Skin of body (tissue), 2 donors: ENCODE data around the gene SERPINA3. TPM values are rescaled to one million over a fixed set of nuclear protein-coding genes. Genes with fewer than 3 reads are reported as not detected.
"Not testable (repeated sequence)": the region's sequence is repeated elsewhere in the genome, so short reads cannot be mapped to it uniquely, and the experiment has no call there.

ENCODE experiments used
- DNase-seq: peaks from one replicate; lab custom pipeline; 2025; lab: John Stamatoyannopoulos, UW
- total RNA-seq: library from RNA; depleted of rRNA; stranded (reverse); fragments of >200 nt; gene quantifications from one replicate; pipeline ENCODE4 v1.2.3, GENCODE V29; 2014

The SERPINA3 gene
- total RNA-seq = 14.0 TPM

- no peak for DNase-seq
These were observed at the start of gene SERPINA3 for GRCh38 chr14:94612174-94612573. Gene SERPINA3, plus strand, starts transcription at chr14:94612391. Its CDS starts 2,051 bp downstream, at chr14:94614442.

GRCh38 chr14:94562941-94563883 is 49.0 kb upstream of the SERPINA3 start:
- no peak for DNase-seq

GRCh38 chr14:94564381-94564780 is 47.8 kb upstream of the SERPINA3 start:
- no peak for DNase-seq

DNA sequence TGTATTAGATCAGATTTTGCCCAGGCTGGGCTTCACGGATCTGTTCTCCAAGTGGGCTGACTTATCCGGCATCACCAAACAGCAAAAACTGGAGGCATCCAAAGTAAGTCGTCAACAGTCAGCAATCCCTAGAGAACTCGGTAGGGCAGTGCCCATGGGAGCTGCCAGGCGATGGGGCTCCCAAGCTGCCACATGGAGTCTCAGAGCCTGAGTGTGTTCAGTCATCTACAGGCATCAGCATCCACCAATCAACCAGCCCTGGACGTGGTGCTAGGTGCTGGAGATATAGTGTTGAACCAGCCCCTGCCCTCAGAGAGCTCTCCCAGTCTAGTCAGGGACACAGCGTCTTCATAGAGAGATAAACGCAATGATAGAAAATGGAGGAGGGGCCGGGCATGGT is 44.0 kb upstream of the SERPINA3 start:
- DNase-seq = no peak

DNA sequence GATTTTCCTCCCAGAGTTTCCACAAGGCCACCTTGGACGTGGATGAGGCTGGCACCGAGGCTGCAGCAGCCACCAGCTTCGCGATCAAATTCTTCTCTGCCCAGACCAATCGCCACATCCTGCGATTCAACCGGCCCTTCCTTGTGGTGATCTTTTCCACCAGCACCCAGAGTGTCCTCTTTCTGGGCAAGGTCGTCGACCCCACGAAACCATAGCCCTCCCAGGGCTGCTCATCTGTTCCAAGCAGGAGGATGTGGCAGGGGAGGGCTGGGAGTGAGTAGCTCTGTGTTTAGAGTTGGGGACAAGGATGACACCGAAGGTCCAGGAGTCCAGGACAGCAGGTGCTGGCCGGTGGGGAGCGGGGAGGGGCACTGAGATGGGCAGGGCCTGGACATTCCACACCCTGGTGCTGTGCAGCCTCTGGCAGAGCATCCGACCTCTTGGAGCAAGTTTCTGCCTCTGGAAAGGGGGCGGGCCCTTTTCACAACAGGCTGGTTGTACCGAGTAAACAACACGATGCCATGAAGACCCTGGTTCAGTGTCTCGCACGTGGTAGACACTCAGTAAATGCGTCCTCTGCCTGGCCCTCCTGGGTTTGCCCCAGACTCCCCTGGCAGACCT is 42.7 kb upstream of the SERPINA3 start:
- DNase-seq = no peak

DNA sequence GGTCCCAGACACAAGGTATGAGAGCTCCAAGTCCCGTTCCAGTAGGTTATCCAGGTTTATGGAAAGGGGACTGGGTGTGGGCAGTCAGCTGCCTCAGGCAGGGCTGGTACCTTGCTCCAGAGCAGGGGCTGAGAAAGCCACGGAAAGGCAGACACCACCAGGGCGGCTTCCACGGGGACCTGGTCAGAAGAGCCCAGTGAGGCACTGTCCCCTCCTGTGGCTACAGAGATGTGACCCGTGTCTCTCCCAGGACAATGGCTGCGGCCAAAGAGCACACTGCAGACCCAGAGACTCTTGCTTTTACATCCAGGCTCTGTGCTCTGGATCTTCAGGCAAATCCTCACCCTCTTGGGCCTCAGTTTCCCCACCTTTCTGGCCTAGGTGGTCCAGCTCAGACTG is 42.2 kb upstream of the SERPINA3 start:
- DNase-seq = no peak

DNA sequence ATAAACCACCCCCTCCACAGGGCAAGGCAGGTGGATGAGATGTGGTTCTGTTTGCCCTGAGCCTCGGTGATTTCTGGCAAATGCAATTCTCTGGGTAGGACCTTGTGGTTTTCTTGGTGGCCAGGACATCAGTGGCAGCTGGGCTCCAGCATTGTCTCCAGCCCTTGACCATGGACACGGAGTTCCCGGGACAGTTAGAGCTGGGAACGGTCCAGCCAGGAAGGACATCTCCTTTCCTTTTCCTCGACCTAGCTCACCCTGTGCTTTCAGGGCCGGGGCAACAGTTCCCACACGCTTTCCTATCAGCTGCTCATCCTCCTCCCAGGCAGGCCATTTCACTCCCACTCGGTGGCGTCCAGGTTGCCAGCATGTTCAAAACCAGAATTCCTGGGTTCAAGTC is 41.8 kb upstream of the SERPINA3 start:
- no peak for DNase-seq

DNA sequence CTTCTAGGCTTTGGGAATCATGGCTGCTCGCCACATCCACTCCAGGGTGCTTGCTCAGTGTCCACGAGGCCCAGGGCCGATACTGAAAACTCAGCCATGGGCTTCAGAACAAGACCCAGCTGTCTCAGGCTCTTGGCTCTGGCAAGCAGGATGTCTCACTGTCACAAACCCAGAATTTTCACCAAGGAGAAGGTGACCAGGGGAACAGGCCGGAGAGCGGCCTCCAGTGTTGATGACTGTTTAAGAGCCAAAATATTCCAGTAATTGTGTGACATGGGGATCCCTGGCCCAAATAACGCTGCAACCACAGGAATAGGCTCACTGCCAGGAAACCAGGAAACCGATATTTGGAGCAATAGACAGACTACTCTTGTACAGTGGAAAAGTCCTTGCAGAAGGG is 40.8 kb upstream of the SERPINA3 start:
- no peak for DNase-seq

GRCh38 chr14:94571950-94572349 is 40.2 kb upstream of the SERPINA3 start:
- DNase-seq = no peak

GRCh38 chr14:94572637-94573303 is 39.4 kb upstream of the SERPINA3 start:
- no peak for DNase-seq

GRCh38 chr14:94573475-94574277 is 38.5 kb upstream of the SERPINA3 start:
- no peak for DNase-seq

- no peak for DNase-seq
These were observed 37.9 kb upstream of the SERPINA3 start for GRCh38 chr14:94574336-94574735.

DNA sequence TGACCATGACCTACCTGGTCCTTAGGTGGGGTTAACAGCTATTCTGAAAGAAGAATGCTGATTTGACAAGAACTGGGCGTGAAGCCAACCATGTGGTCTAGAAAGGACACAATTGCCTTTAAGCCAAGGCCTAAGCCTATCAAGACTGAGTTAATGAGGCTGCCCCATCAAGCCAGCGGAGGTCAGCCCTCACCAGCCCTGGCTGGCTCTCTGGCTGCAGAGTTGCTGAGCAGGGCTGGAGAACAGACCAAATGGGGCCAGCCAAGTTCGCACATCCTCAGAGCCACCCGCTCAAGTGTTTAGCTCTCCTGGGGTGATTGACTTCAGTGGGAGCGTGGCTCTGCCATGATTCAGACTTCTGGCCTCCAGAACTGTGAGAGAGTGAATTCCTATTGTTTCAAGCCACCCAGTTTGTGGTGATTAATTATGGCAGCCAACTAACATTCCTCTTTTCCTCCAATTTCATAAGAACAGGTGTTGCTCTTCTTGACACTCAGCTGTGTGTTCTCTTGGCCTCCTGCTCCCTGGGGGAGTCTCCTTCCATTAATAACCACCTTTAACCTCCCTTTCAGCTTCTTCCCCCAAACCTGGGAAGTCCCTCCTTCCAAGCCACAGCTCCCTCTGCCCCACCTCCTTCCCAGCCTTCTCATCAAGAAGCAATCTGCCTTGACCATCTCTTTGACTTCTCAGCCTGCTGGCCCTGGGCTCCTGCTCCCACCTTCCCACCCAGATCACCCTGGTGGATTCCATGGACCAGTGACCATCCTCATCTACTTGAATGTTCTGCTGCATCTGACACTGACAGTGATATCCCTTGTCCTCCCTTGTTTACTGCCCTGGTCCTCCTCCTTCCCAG is 36.2 kb upstream of the SERPINA3 start:
- DNase-seq = no peak

DNA sequence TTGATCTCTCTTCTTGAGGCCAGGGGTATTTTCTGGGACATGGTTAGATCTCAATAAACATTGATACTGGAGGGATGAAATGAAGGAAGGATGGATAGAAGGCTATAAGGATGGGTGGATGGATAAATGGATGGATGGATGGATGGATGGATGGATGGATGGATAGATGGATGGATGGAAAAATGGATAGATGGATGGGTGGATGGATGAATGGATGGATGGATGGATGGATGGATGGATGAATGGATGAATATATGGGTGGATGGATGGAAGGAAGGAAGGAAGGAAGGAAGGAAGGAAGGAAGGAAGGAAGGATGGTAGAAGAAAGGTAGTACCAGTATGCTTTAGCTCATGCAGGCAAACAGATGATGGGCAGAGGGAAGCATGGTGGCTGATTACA is 34.7 kb upstream of the SERPINA3 start:
- not testable (repeated sequence) for DNase-seq

- no peak for DNase-seq
These were observed 33.5 kb upstream of the SERPINA3 start for GRCh38 chr14:94578712-94579111.

DNA sequence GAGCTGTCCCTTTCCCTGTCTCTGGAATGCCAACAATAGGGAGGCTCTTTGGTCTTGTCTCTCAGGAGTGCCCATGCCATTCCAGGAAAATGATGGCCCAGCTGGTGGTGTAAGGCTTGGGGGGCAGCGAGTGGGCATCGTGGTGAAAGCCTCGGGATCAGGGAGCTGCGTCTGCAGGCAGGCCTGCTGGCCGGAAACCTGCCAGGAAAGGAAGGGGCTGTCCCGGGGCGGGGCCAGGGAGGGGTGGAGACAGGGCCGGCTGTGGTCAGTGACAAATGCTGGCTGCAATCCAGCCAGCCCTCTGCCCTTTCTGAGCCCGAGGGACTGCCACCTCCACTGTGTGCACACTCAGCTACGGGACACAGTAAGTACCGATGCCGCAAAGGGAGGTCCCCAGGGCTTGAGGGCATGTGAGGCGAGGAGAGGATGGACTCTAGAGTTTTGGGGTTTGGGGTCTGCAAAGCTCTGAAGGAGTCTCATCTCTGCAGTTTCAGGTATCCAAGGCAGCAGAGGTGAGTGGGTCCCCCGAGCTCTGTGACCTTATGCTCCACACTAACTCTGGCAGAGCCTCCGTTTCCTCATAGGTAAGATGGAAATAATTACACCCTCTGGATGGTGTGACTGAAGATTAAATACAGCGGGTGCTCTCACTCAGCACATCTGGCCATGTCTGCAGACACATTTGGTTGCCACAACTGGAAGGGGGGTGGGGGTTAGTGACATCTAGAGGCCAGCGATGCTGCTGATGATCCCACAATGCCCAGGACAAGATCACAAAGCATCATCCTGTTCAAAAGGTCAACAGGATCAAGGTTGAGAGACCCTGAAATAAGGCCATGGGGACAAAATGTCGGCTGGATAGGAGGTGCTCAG is 30.8 kb upstream of the SERPINA3 start, which contains the start of gene SERPINA5:
Gene SERPINA5, plus strand, starts transcription at position 300 of the 873 bp plus-strand sequence. CDS start 5,937 bp downstream, outside the sequence.
- no peak for DNase-seq

DNA sequence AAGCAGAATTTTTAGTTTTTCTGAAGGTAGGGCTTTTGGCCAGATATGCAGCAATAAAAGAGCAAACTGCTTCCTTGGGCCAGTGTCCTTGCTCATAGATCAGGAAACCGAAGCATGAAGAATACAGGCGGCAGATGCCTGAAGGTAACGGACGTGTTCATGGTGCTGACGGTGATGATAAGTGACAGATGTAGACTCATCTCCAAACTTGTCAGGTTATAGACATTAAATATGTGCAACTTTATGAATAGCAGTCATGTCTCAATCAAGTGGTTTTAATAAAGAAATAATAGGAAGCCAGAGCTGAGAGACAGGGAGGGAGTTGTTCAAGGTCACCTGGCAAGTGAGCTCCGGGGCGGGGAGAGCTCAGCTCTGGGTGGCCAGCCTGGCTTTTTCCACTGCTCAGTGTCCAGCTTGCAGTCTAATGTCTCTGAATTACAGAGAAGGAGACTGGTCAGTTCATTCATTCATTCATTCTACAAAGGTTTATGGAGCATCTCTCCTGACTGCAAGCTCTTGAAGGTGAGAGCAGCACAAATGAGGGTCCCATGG is 29.9 kb upstream of the SERPINA3 start:
- DNase-seq = no peak

DNA sequence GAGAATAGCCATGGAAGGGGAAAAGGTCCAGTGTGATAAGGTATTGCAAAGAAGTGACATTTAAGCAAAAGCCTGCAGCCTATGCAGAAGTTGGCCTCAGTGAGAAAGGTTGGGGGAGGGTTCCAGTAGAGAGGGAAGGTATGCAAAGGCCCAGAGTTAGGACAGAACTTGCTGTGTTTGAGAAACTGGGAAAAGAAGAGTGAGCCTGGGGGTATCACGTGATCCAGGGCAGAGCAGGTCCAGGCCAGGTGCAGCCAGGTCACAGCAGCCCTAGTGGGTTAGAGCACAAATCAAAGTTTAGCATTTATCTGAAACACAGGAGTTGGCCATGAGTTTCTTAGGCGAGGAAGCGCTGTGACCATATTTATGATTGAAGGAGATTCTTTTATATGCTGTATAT is 29.3 kb upstream of the SERPINA3 start:
- no peak for DNase-seq

- no peak for DNase-seq
These were observed 28.6 kb upstream of the SERPINA3 start for GRCh38 chr14:94583557-94583956.
